Endothelial cell of umbilical vein (primary cell): ENCODE measurements around the gene ZNF497. TPM values are rescaled to one million over a fixed set of nuclear protein-coding genes. Genes with fewer than 3 reads are reported as not detected.
"Not testable (repeated sequence)": the region's sequence is repeated elsewhere in the genome, so short reads cannot be mapped to it uniquely, and the experiment has no call there.

Source experiments
- BruUV-seq: library from RNA; stranded (reverse); fragments of 400-500 nt; replicated peaks from 2 replicates; lab custom pipeline; 2021; lab: Mats Ljungman, UMichigan
- CTCF ChIA-PET: fragments of 300-600, 350-600 bp; sonication (Branson Sonifier 250); formaldehyde crosslinking; loops from one replicate; lab custom pipeline; 2021; ENCODE audit warnings: antibody characterized with exemption, inconsistent platforms; lab: Charles Lee
- POLR2A ChIA-PET: fragments of 300-600, 350-600 bp; sonication (Branson Sonifier 250); formaldehyde crosslinking; loops from one replicate; lab custom pipeline; 2021; ENCODE audit warnings: antibody characterized with exemption, inconsistent platforms; lab: Charles Lee
- DNase-seq: peaks from one replicate; pipeline ENCODE4 v3.0.0-alpha.2; 2011; ENCODE audit warnings: low read depth, low spot score
- FAIRE-seq: peaks from 2 replicates; lab custom pipeline; 2011; peaks lifted over from hg19 to GRCh38; lab: Jason Lieb, UNC
- H2AFZ ChIP-seq: 2 replicates; pipeline ENCODE4 v1.6.0; 2012; ENCODE audit warnings: low read depth, low read length, control low read depth, inconsistent platforms
- H3K27ac ChIP-seq: 2 replicates; pipeline ENCODE4 v1.5.1; 2011; ENCODE audit warnings: low read depth, mild to moderate bottlenecking, control low read depth, low read length, moderate library complexity; ENCODE audit not compliant: insufficient read depth
- H3K27me3 ChIP-seq, 2 experiments: 2 replicates each; pipeline versions ENCODE4 v1.6.0 to v1.6.1; 2011; ENCODE audit warnings: low read length in 2 of 2, mixed read lengths in 1 of 2; ENCODE audit not compliant: control insufficient read depth in 2 of 2, insufficient read depth in 2 of 2
- H3K36me3 ChIP-seq, 2 experiments: 2 replicates in 1 of 2; 3 replicates in 1 of 2; pipeline ENCODE4 v1.5.1; 2011; ENCODE audit warnings: low read length in 2 of 2, mild to moderate bottlenecking in 1 of 2, moderate library complexity in 1 of 2; ENCODE audit not compliant: control insufficient read depth in 2 of 2, insufficient read depth in 2 of 2; ENCODE audit errors: extremely low read depth in 1 of 2
- H3K4me1 ChIP-seq: 3 replicates; pipeline ENCODE4 v1.5.1; 2011; ENCODE audit warnings: mild to moderate bottlenecking, low read length; ENCODE audit not compliant: control insufficient read depth, insufficient read depth; ENCODE audit errors: extremely low read depth
- H3K4me2 ChIP-seq: 2 replicates; pipeline ENCODE4 v1.6.1; 2011; ENCODE audit warnings: low read length, control low read depth, mixed read lengths; ENCODE audit not compliant: insufficient read depth
- H3K4me3 ChIP-seq, 3 experiments: fragments of 200-600 bp in 1 of 3; sonication (generic), shearing (Covaris generic) in 1 of 3; replicated peaks in 1 of 3; 2 replicates each; pipeline ENCODE4 v1.5.1; 2011 to 2016; ENCODE audit warnings: control low read depth in 3 of 3, low read length in 3 of 3, mild to moderate bottlenecking in 2 of 3, inconsistent platforms in 1 of 3, low read depth in 1 of 3, moderate library complexity in 1 of 3; ENCODE audit not compliant: insufficient read depth in 1 of 3
- H3K79me2 ChIP-seq: 2 replicates; pipeline ENCODE4 v1.6.0; 2012; ENCODE audit warnings: low read length, inconsistent platforms; ENCODE audit not compliant: control insufficient read depth, insufficient read depth
- H3K9ac ChIP-seq: replicated peaks from 2 replicates; pipeline ENCODE3; 2011; ENCODE audit warnings: low read length, control low read depth; ENCODE audit not compliant: insufficient read depth; ENCODE audit errors: extremely low read depth
- H3K9me1 ChIP-seq: replicated peaks from 3 replicates; pipeline ENCODE4 v1.6.0; 2011; ENCODE audit warnings: mild to moderate bottlenecking, low read length; ENCODE audit not compliant: control insufficient read depth, insufficient read depth; ENCODE audit errors: extremely low read depth
- H3K9me3 ChIP-seq: replicated peaks from 2 replicates; pipeline ENCODE4 v1.5.1; 2012; ENCODE audit warnings: low read length, inconsistent platforms; ENCODE audit not compliant: control insufficient read depth, insufficient read depth
- H4K20me1 ChIP-seq: replicated peaks from 2 replicates; pipeline ENCODE3; 2011; ENCODE audit warnings: mild to moderate bottlenecking, low read length; ENCODE audit not compliant: control insufficient read depth, insufficient read depth; ENCODE audit errors: extremely low read depth
- MYC ChIP-seq: IDR thresholded peaks from one replicate; pipeline ENCODE4 v1.6.1; 2011; ENCODE audit warnings: mild to moderate bottlenecking, low read depth, low read length
- dilution Hi-C: fragments of 300-500 bp; cut with MboI; formaldehyde crosslinking; loops from one replicate; pipeline ENCODE4 v1.15.0; 2019; ENCODE audit warnings: low sequenced_read_pairs; ENCODE audit not compliant: extremely low pct_ligation_motif_present
- intact Hi-C: fragments of 100-400 bp; cut with micrococcal nuclease; formaldehyde crosslinking; loops from one replicate; pipeline ENCODE4 v1.10.0; 2022
- polyA plus RNA-seq, 4 experiments: library from polyadenylated mRNA; depleted of rRNA in 3 of 4; stranded (reverse) in 3 of 4; unstranded in 1 of 4; fragments of >200 nt; gene quantifications; 2 replicates each; pipeline versions ENCODE4 v1.2.1 to v1.2.3, GENCODE V29; 2011 to 2012; ENCODE audit warnings: missing spikeins in 1 of 4
- total RNA-seq: library from RNA; stranded (reverse); gene quantifications from 2 replicates; pipeline ENCODE4 v1.2.3, GENCODE V29; 2021
- TF ChIP-seq, protein P1 (sequence below), 2 donors: IDR thresholded peaks; 1 replicate in 1 of 2; 2 replicates in 1 of 2; pipeline ENCODE4 v1.5.1; 2011; ENCODE audit warnings: low read length in 2 of 2, mild to moderate bottlenecking in 2 of 2, moderate library complexity in 2 of 2, control low read depth in 1 of 2, inconsistent platforms in 1 of 2, low read depth in 1 of 2; ENCODE audit not compliant: insufficient read depth in 1 of 2; ENCODE audit errors: extremely low read depth in 1 of 2

The ZNF497 gene
- total and polyA plus RNA-seq, 2 donors (not counting 3 experiments of a cell fraction or from before 2014, with no cell fraction given), result 0.40 to 1.3 TPM

DNA sequence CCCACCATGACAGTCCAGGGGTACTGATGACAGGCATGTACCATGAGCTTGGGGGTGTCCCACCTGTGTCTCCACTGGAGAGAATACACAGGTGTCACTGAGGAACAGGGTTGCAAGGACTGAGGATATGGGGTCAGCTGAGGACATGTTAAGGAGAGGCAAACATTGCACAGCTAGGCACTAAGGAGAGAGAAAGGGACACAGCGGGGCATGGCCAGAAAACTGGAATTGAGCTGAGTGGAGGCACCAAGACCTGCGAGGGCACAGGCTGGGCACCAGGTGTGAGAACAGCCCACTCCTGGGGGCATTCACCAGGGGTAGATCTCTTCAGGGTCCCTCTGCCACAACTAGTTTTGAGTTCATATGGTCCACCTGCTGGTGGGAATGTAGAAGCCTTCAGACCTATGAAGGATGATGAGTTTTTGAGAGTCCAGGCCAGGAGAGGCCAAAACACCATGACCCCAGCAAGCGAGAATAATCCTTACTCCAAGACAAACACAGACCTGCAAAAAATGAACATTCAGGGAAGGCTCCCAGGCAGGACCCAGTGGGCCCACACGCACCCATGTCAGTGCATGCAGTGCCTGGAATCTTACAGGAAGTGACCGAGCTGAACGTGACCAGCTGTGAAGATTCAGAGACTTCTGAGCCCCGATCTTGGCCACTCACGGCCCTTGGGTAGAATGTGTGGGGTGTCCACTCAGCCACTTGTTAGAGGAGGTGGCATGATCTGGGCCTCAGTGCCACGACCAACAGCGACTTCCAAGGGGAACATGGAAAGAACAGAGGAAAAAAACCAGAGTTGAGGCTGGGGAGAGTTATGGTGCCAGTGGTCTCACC, 44.5 kb upstream of the ZNF497 start:
- dilution Hi-C loops, result no loop called here
- Histone ChIP-seq H3K9me1 (no peaks in the 10 kb centered on the region), H4K20me1 (no peaks in the 10 kb centered on the region), H3K27ac (no peak overlapping the region), H3K4me1 (peaks cover 17% of the 10 kb centered on the region), H3K4me3 (peak overlapping the region in 1 of 3 experiments; percentile 51), H3K27me3 (no peaks in the 10 kb centered on the region), H3K36me3 (no peaks in the 10 kb centered on the region), H3K9me3 (no peaks in the 10 kb centered on the region), H2AFZ (no peak overlapping the region), H3K79me2 (peaks cover 10% of the 10 kb centered on the region), H3K9ac (no peak overlapping the region), H3K4me2 (peak overlapping the region; percentile 53)
- no peak for TF ChIP-seq MYC
- TF ChIP-seq, protein P1, sequence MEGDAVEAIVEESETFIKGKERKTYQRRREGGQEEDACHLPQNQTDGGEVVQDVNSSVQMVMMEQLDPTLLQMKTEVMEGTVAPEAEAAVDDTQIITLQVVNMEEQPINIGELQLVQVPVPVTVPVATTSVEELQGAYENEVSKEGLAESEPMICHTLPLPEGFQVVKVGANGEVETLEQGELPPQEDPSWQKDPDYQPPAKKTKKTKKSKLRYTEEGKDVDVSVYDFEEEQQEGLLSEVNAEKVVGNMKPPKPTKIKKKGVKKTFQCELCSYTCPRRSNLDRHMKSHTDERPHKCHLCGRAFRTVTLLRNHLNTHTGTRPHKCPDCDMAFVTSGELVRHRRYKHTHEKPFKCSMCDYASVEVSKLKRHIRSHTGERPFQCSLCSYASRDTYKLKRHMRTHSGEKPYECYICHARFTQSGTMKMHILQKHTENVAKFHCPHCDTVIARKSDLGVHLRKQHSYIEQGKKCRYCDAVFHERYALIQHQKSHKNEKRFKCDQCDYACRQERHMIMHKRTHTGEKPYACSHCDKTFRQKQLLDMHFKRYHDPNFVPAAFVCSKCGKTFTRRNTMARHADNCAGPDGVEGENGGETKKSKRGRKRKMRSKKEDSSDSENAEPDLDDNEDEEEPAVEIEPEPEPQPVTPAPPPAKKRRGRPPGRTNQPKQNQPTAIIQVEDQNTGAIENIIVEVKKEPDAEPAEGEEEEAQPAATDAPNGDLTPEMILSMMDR (IDR thresholded peaks at IDR 0.05; ENCODE audit: extremely low read depth in 1 of 2, insufficient read depth in 1 of 2, low read depth in 1 of 2, low read length in 2 of 2), result peak; percentile 16 to 24
- no TSS peak for BruUV-seq
- DNase-seq, result no peak
- CTCF ChIA-PET, result no interaction called here
- FAIRE-seq, result peak; percentile 53
- POLR2A ChIA-PET, result no interaction called here
- intact Hi-C loops, result no loop called here

DNA sequence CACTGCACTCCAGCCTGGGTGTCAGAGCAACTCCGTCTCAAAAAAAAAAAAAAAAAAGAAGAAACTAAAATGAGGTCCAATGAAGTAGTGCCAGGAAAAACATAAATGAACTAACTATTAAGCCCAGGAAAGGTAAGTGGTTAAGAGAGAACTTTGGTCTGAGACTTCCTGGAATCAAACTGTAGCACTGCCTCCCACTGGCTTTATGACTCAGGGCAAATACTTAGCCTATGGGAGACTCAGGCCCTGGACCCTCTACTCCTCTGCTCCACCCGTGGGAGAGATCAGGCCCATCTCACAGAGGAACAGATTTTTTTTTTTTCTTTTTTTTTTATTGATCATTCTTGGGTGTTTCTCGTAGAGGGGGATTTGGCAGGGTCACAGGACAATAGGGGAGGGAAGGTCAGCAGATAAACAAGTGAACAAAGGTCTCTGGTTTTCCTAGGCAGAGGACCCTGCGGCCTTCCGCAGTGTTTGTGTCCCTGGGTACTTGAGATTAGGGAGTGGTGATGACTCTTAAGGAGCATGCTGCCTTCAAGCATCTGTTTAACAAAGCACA, 41.4 kb upstream of the ZNF497 start:
- POLR2A ChIA-PET, H3K4me3 ChIP-seq, H3K27ac ChIP-seq, H3K27me3 ChIP-seq, H3K9me3 ChIP-seq, FAIRE-seq, H4K20me1 ChIP-seq, BruUV-seq, H3K4me2 ChIP-seq, H3K9me1 ChIP-seq, dilution Hi-C loops, CTCF ChIA-PET, intact Hi-C loops, H2AFZ ChIP-seq, H3K9ac ChIP-seq, DNase-seq, H3K36me3 ChIP-seq, H3K79me2 ChIP-seq: not testable (repeated sequence)
- peaks cover 19% of the 10 kb centered on the region for H3K4me1 ChIP-seq
